Endothelial cell of umbilical vein (primary cell): ENCODE results near the gene DPF3. TPM values are rescaled to one million over a fixed set of nuclear protein-coding genes. Genes with fewer than 3 reads are reported as not detected.

Experiments
- BruUV-seq: library from RNA; stranded (reverse); fragments of 400-500 nt; replicated peaks from 2 replicates; lab custom pipeline; 2021; lab: Mats Ljungman, UMichigan
- CTCF ChIA-PET: fragments of 300-600, 350-600 bp; sonication (Branson Sonifier 250); formaldehyde crosslinking; loops from one replicate; lab custom pipeline; 2021; ENCODE audit warnings: antibody characterized with exemption, inconsistent platforms; lab: Charles Lee
- POLR2A ChIA-PET: fragments of 300-600, 350-600 bp; sonication (Branson Sonifier 250); formaldehyde crosslinking; loops from one replicate; lab custom pipeline; 2021; ENCODE audit warnings: antibody characterized with exemption, inconsistent platforms; lab: Charles Lee
- DNase-seq: peaks from one replicate; pipeline ENCODE4 v3.0.0-alpha.2; 2011; ENCODE audit warnings: low read depth, low spot score
- FAIRE-seq: peaks from 2 replicates; lab custom pipeline; 2011; peaks lifted over from hg19 to GRCh38; lab: Jason Lieb, UNC
- H2AFZ ChIP-seq: 2 replicates; pipeline ENCODE4 v1.6.0; 2012; ENCODE audit warnings: low read depth, low read length, control low read depth, inconsistent platforms
- H3K27ac ChIP-seq: 2 replicates; pipeline ENCODE4 v1.5.1; 2011; ENCODE audit warnings: low read depth, mild to moderate bottlenecking, control low read depth, low read length, moderate library complexity; ENCODE audit not compliant: insufficient read depth
- H3K27me3 ChIP-seq, 2 experiments: 2 replicates each; pipeline versions ENCODE4 v1.6.0 to v1.6.1; 2011; ENCODE audit warnings: low read length in 2 of 2, mixed read lengths in 1 of 2; ENCODE audit not compliant: control insufficient read depth in 2 of 2, insufficient read depth in 2 of 2
- H3K36me3 ChIP-seq, 2 experiments: 2 replicates in 1 of 2; 3 replicates in 1 of 2; pipeline ENCODE4 v1.5.1; 2011; ENCODE audit warnings: low read length in 2 of 2, mild to moderate bottlenecking in 1 of 2, moderate library complexity in 1 of 2; ENCODE audit not compliant: control insufficient read depth in 2 of 2, insufficient read depth in 2 of 2; ENCODE audit errors: extremely low read depth in 1 of 2
- H3K4me1 ChIP-seq: 3 replicates; pipeline ENCODE4 v1.5.1; 2011; ENCODE audit warnings: mild to moderate bottlenecking, low read length; ENCODE audit not compliant: control insufficient read depth, insufficient read depth; ENCODE audit errors: extremely low read depth
- H3K4me2 ChIP-seq: 2 replicates; pipeline ENCODE4 v1.6.1; 2011; ENCODE audit warnings: low read length, control low read depth, mixed read lengths; ENCODE audit not compliant: insufficient read depth
- H3K4me3 ChIP-seq, 3 experiments: fragments of 200-600 bp in 1 of 3; sonication (generic), shearing (Covaris generic) in 1 of 3; replicated peaks in 1 of 3; 2 replicates each; pipeline ENCODE4 v1.5.1; 2011 to 2016; ENCODE audit warnings: control low read depth in 3 of 3, low read length in 3 of 3, mild to moderate bottlenecking in 2 of 3, inconsistent platforms in 1 of 3, low read depth in 1 of 3, moderate library complexity in 1 of 3; ENCODE audit not compliant: insufficient read depth in 1 of 3
- H3K79me2 ChIP-seq: 2 replicates; pipeline ENCODE4 v1.6.0; 2012; ENCODE audit warnings: low read length, inconsistent platforms; ENCODE audit not compliant: control insufficient read depth, insufficient read depth
- H3K9ac ChIP-seq: replicated peaks from 2 replicates; pipeline ENCODE3; 2011; ENCODE audit warnings: low read length, control low read depth; ENCODE audit not compliant: insufficient read depth; ENCODE audit errors: extremely low read depth
- H3K9me1 ChIP-seq: replicated peaks from 3 replicates; pipeline ENCODE4 v1.6.0; 2011; ENCODE audit warnings: mild to moderate bottlenecking, low read length; ENCODE audit not compliant: control insufficient read depth, insufficient read depth; ENCODE audit errors: extremely low read depth
- H3K9me3 ChIP-seq: replicated peaks from 2 replicates; pipeline ENCODE4 v1.5.1; 2012; ENCODE audit warnings: low read length, inconsistent platforms; ENCODE audit not compliant: control insufficient read depth, insufficient read depth
- H4K20me1 ChIP-seq: replicated peaks from 2 replicates; pipeline ENCODE3; 2011; ENCODE audit warnings: mild to moderate bottlenecking, low read length; ENCODE audit not compliant: control insufficient read depth, insufficient read depth; ENCODE audit errors: extremely low read depth
- CTCF ChIP-seq, 2 donors: IDR thresholded peaks; 1 replicate in 1 of 2; 2 replicates in 1 of 2; pipeline ENCODE4 v1.5.1; 2011; ENCODE audit warnings: low read length in 2 of 2, mild to moderate bottlenecking in 2 of 2, moderate library complexity in 2 of 2, control low read depth in 1 of 2, inconsistent platforms in 1 of 2, low read depth in 1 of 2; ENCODE audit not compliant: insufficient read depth in 1 of 2; ENCODE audit errors: extremely low read depth in 1 of 2
- EZH2 ChIP-seq: IDR thresholded peaks from 2 replicates; pipeline ENCODE4 v1.6.1; 2012; ENCODE audit warnings: borderline replicate concordance, low read depth, mild to moderate bottlenecking, moderate library complexity, low read length, inconsistent platforms; ENCODE audit not compliant: severe bottlenecking
- FOS ChIP-seq: IDR thresholded peaks from 2 replicates; pipeline ENCODE4 v1.6.1; 2011; ENCODE audit warnings: mild to moderate bottlenecking, low read length, moderate library complexity, borderline replicate concordance; ENCODE audit not compliant: insufficient read depth
- GATA2 ChIP-seq: IDR thresholded peaks from 2 replicates; pipeline ENCODE4 v1.7.0; 2011; ENCODE audit warnings: low read depth, mild to moderate bottlenecking, moderate library complexity, mixed read lengths, low read length; ENCODE audit not compliant: insufficient read length, insufficient read depth
- JUN ChIP-seq: IDR thresholded peaks from 2 replicates; pipeline ENCODE4 v1.6.1; 2011; ENCODE audit warnings: borderline replicate concordance, low read depth; ENCODE audit not compliant: insufficient read length, insufficient read depth
- MAX ChIP-seq: IDR thresholded peaks from 2 replicates; pipeline ENCODE4 v1.6.1; 2011; ENCODE audit not compliant: insufficient read depth, insufficient read length
- MYC ChIP-seq: IDR thresholded peaks from one replicate; pipeline ENCODE4 v1.6.1; 2011; ENCODE audit warnings: mild to moderate bottlenecking, low read depth, low read length
- POLR2A ChIP-seq: IDR thresholded peaks from 2 replicates; pipeline ENCODE4 v1.6.1; 2012; ENCODE audit warnings: low read depth, mild to moderate bottlenecking, control low read depth, low read length
- POLR2AphosphoS5 ChIP-seq: IDR thresholded peaks from 2 replicates; pipeline ENCODE4 v1.6.1; 2012; ENCODE audit warnings: low read depth, mild to moderate bottlenecking, control low read depth, low read length, moderate library complexity; ENCODE audit not compliant: insufficient read depth
- dilution Hi-C: fragments of 300-500 bp; cut with MboI; formaldehyde crosslinking; loops from one replicate; pipeline ENCODE4 v1.15.0; 2019; ENCODE audit warnings: low sequenced_read_pairs; ENCODE audit not compliant: extremely low pct_ligation_motif_present
- intact Hi-C: fragments of 100-400 bp; cut with micrococcal nuclease; formaldehyde crosslinking; loops from one replicate; pipeline ENCODE4 v1.10.0; 2022
- polyA plus RNA-seq, 4 experiments: library from polyadenylated mRNA; depleted of rRNA in 3 of 4; stranded (reverse) in 3 of 4; unstranded in 1 of 4; fragments of >200 nt; gene quantifications; 2 replicates each; pipeline versions ENCODE4 v1.2.1 to v1.2.3, GENCODE V29; 2011 to 2012; ENCODE audit warnings: missing spikeins in 1 of 4
- total RNA-seq: library from RNA; stranded (reverse); gene quantifications from 2 replicates; pipeline ENCODE4 v1.2.3, GENCODE V29; 2021

The DPF3 gene
- total and polyA plus RNA-seq, 2 donors (not counting 3 experiments of a cell fraction or from before 2014, with no cell fraction given) = 2.4 to 3.5 TPM

- Histone ChIP-seq H3K79me2 (no peaks in the 10 kb centered on the region), H3K4me2 (no peak overlapping the region), H3K9ac (no peak overlapping the region), H3K36me3 (no peaks in the 10 kb centered on the region), H3K27ac (no peak overlapping the region), H4K20me1 (no peaks in the 10 kb centered on the region), H2AFZ (no peak overlapping the region), H3K9me1 (no peaks in the 10 kb centered on the region), H3K9me3 (no peaks in the 10 kb centered on the region), H3K27me3 (peaks cover 6 to 11% of the 10 kb centered on the region in 2 experiments), H3K4me1 (peaks cover 10% of the 10 kb centered on the region), H3K4me3 (no peak overlapping the region)
- no peak for TF ChIP-seq POLR2AphosphoS5
- TF ChIP-seq CTCF (IDR thresholded peaks at IDR 0.05; ENCODE audit: extremely low read depth in 1 of 2, insufficient read depth in 1 of 2, low read depth in 1 of 2, low read length in 2 of 2) = no peak
- no peak for TF ChIP-seq EZH2
- TF ChIP-seq JUN = no peak
- no peak for TF ChIP-seq MAX
- TF ChIP-seq MYC = no peak
- TF ChIP-seq GATA2 = no peak
- TF ChIP-seq FOS = no peak
- no peak for TF ChIP-seq POLR2A
- dilution Hi-C loops = no loop called here
- POLR2A ChIA-PET = interaction anchor here (0.6 kb wide), 1 partner anchor 562 kb away, joined by 3 read pairs; no protein-coding TSS in a partner anchor
- no TSS peak for BruUV-seq
- FAIRE-seq (no peak), DNase-seq (no peak)
- intact Hi-C loops = no loop called here
- CTCF ChIA-PET = interaction anchor here (1.9 to 5.2 kb wide), 3 partner anchors 19 to 410 kb away, joined by 8 to 31 read pairs (median 8); no protein-coding TSS in a partner anchor
Observed at GRCh38 chr14:72924337-72924736, 30.4 kb upstream of the DPF3 start.
